22Rv1 (cell line): ENCODE results near the gene DMC1.

Experiments used
- H3K27ac ChIP-seq: fragments of 450-650 bp; 2 replicates; pipeline ENCODE4 v1.5.1; 2017
- ZFX ChIP-seq: fragments of 450-650 bp; IDR thresholded peaks from 2 replicates; pipeline ENCODE4 v1.6.1; 2017; ENCODE audit warnings: antibody characterized with exemption, borderline replicate concordance
- TF ChIP-seq, protein P1 (sequence below): fragments of 450-650 bp; IDR thresholded peaks from 2 replicates; pipeline ENCODE4 v1.5.1; 2017; ENCODE audit warnings: mild to moderate bottlenecking

The DMC1 gene

GRCh38 chr22:38564669-38565068 is 5.3 kb downstream of the DMC1 start:
- TF ChIP-seq, protein P1, sequence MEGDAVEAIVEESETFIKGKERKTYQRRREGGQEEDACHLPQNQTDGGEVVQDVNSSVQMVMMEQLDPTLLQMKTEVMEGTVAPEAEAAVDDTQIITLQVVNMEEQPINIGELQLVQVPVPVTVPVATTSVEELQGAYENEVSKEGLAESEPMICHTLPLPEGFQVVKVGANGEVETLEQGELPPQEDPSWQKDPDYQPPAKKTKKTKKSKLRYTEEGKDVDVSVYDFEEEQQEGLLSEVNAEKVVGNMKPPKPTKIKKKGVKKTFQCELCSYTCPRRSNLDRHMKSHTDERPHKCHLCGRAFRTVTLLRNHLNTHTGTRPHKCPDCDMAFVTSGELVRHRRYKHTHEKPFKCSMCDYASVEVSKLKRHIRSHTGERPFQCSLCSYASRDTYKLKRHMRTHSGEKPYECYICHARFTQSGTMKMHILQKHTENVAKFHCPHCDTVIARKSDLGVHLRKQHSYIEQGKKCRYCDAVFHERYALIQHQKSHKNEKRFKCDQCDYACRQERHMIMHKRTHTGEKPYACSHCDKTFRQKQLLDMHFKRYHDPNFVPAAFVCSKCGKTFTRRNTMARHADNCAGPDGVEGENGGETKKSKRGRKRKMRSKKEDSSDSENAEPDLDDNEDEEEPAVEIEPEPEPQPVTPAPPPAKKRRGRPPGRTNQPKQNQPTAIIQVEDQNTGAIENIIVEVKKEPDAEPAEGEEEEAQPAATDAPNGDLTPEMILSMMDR: no peak
- TF ChIP-seq ZFX: no peak
- H3K27ac ChIP-seq: no peak overlapping the region

DNA sequence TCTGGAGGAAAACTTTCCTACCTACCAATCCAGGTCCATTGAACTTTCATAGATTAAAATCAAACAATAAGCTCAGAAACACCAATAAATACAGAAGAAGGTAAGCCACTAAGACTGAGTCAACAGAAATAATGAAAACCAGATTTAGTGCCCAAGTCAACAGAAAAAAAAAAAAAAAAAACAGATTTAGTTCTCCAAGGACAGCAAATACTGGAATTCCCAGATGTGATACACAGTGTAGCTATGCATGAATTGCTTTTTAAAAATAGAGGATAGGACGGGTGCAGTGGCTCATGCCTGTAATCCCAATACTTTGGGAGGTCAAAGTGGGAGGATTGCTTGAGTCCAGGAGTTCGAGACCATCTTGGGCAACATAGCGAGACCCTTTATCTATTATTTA is 15.7 kb downstream of the DMC1 start:
- TF ChIP-seq ZFX: no peak
- TF ChIP-seq, protein P1: no peak
- H3K27ac ChIP-seq: no peak overlapping the region

DNA sequence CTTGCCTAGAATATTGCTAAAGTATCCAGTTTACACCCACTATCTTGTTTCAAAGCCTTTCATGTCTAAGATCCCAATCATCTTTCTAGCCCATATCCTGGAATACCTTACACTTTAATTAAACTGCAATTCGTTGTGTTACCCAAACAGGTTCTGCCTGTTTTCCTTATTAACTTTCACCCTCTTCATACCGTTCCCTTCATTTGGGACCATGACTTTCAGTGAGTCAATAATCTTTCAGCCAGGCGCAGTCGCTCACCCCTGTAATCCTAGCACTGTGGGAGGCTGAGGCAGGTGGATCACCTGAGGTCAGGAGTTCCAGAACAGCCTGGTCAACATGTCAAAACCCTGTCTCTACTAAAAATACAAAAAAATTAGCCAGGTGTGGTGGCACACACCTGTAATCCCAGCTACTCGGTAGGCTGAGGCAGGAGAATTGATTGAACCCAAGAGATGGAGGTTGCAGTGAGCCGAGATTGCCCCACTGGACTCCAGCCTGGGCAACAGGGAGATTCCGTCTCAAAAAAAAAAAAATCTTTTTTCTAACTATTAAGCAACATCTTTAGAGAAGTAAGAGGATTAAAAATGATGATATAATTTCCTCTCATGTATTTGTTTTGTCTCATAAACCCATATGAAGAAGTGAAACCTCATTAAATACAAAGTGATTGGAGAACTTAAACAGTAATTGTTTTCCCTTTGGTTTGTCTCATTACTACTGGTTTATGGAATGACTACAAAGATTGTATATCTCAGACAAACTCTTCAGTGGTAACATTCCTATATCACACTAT is 20.7 kb downstream of the DMC1 start:
- TF ChIP-seq, protein P1: no peak
- TF ChIP-seq ZFX: no peak
- H3K27ac ChIP-seq: no peak overlapping the region

- H3K27ac ChIP-seq: no peak overlapping the region
- TF ChIP-seq, protein P1: no peak
- TF ChIP-seq ZFX: no peak
Observed at GRCh38 chr22:38540701-38541100, 29.3 kb downstream of the DMC1 start.

- no peak for TF ChIP-seq ZFX
- TF ChIP-seq, protein P1: no peak
- no peak overlapping the region for H3K27ac ChIP-seq
Observed at GRCh38 chr22:38531251-38531938, 38.6 kb downstream of the DMC1 start.

GRCh38 chr22:38524429-38524828 is 45.6 kb downstream of the DMC1 start:
- TF ChIP-seq ZFX: no peak
- TF ChIP-seq, protein P1: no peak
- no peak overlapping the region for H3K27ac ChIP-seq

GRCh38 chr22:38523479-38523878 is 46.5 kb downstream of the DMC1 start:
- no peak overlapping the region for H3K27ac ChIP-seq

More at GRCh38 chr22:38523479-38523878, 46.5 kb downstream of the DMC1 start:
- TF ChIP-seq ZFX: no peak
- TF ChIP-seq, protein P1: no peak
